ENCODE results near the gene RGS7. TPM values are rescaled to one million over a fixed set of nuclear protein-coding genes. Genes with fewer than 3 reads are reported as not detected.

The RGS7 gene
- total RNA-seq, 1 donor from 2014 or later, result 2.5 TPM

- Mint-ChIP-seq H3K27me3 (no peaks in the 10 kb centered on the region), H3K27ac (no peak overlapping the region), H3K4me1 (ENCODE audit: unreplicated experiment) (no peaks in the 10 kb centered on the region), H3K4me3 (no peak overlapping the region), H3K36me3 (no peaks in the 10 kb centered on the region), H3K9me3 (no peaks in the 10 kb centered on the region)
- DNase-seq (ENCODE audit: extremely low spot score, unreplicated experiment), result no peak
- TF ChIP-seq CTCF (conservative IDR thresholded peaks at IDR 0.05), result no peak
Measured at GRCh38 chr1:240876071-240876470, 480.9 kb downstream of the RGS7 start.

- Mint-ChIP-seq H3K4me3 (no peak overlapping the region), H3K36me3 (no peaks in the 10 kb centered on the region), H3K27me3 (no peaks in the 10 kb centered on the region), H3K27ac (no peak overlapping the region), H3K9me3 (no peaks in the 10 kb centered on the region), H3K4me1 (ENCODE audit: unreplicated experiment) (no peaks in the 10 kb centered on the region)
- no peak for DNase-seq (ENCODE audit: extremely low spot score, unreplicated experiment)
- no peak for TF ChIP-seq CTCF (conservative IDR thresholded peaks at IDR 0.05)
Measured at GRCh38 chr1:240869071-240869470, 487.9 kb downstream of the RGS7 start.

- Mint-ChIP-seq H3K4me1 (ENCODE audit: unreplicated experiment) (no peaks in the 10 kb centered on the region), H3K9me3 (no peaks in the 10 kb centered on the region), H3K4me3 (no peak overlapping the region), H3K36me3 (no peaks in the 10 kb centered on the region), H3K27me3 (no peaks in the 10 kb centered on the region), H3K27ac (no peak overlapping the region)
- DNase-seq (ENCODE audit: extremely low spot score, unreplicated experiment), result no peak
- no peak for TF ChIP-seq CTCF (conservative IDR thresholded peaks at IDR 0.05)
Measured at GRCh38 chr1:240866724-240867123, 490.3 kb downstream of the RGS7 start.

- DNase-seq (ENCODE audit: extremely low spot score, unreplicated experiment), result no peak
- Mint-ChIP-seq H3K36me3 (no peaks in the 10 kb centered on the region), H3K4me1 (ENCODE audit: unreplicated experiment) (no peaks in the 10 kb centered on the region), H3K4me3 (no peak overlapping the region), H3K27ac (no peak overlapping the region), H3K9me3 (no peaks in the 10 kb centered on the region), H3K27me3 (no peaks in the 10 kb centered on the region)
- TF ChIP-seq CTCF (conservative IDR thresholded peaks at IDR 0.05), result no peak
Measured at GRCh38 chr1:240860023-240860422, 497.0 kb downstream of the RGS7 start.

GRCh38 chr1:240854367-240854766 lies 502.6 kb downstream of the RGS7 start:
- Mint-ChIP-seq H3K4me3 (no peak overlapping the region), H3K27ac (no peak overlapping the region), H3K27me3 (no peaks in the 10 kb centered on the region), H3K9me3 (peaks cover 5% of the 10 kb centered on the region), H3K36me3 (no peaks in the 10 kb centered on the region), H3K4me1 (ENCODE audit: unreplicated experiment) (no peaks in the 10 kb centered on the region)
- TF ChIP-seq CTCF (conservative IDR thresholded peaks at IDR 0.05), result no peak
- DNase-seq (ENCODE audit: extremely low spot score, unreplicated experiment), result no peak

GRCh38 chr1:240847325-240847724 lies 509.7 kb downstream of the RGS7 start:
- peaks cover 4% of the 10 kb centered on the region for H3K27me3 Mint-ChIP-seq
- H3K4me3 Mint-ChIP-seq, result no peak overlapping the region

More at GRCh38 chr1:240847325-240847724, 509.7 kb downstream of the RGS7 start:
- peaks cover 5% of the 10 kb centered on the region for H3K9me3 Mint-ChIP-seq
- TF ChIP-seq CTCF (conservative IDR thresholded peaks at IDR 0.05), result no peak
- no peaks in the 10 kb centered on the region for H3K36me3 Mint-ChIP-seq
- no peak overlapping the region for H3K27ac Mint-ChIP-seq
- DNase-seq (ENCODE audit: extremely low spot score, unreplicated experiment), result no peak
- H3K4me1 Mint-ChIP-seq (ENCODE audit: unreplicated experiment), result no peaks in the 10 kb centered on the region
